Stomach smooth muscle (tissue), 2 donors: ENCODE measurements around the gene SKAP1.

ENCODE experiments used
- H3K27ac ChIP-seq: one replicate; pipeline ENCODE4 v1.7.0; 2013; ENCODE audit warnings: mild to moderate bottlenecking, low read length, inconsistent platforms
- H3K27me3 ChIP-seq, 2 donors: one replicate each; pipeline ENCODE4 v1.7.0; 2013; ENCODE audit warnings: low read length in 2 of 2; ENCODE audit not compliant: insufficient read depth in 2 of 2, control insufficient read depth in 1 of 2
- H3K36me3 ChIP-seq, 2 donors: one replicate each; pipeline ENCODE4 v1.7.0; 2013; ENCODE audit warnings: low read length in 2 of 2; ENCODE audit not compliant: control insufficient read depth in 2 of 2, insufficient read depth in 2 of 2
- H3K4me1 ChIP-seq: one replicate; pipeline ENCODE4 v1.7.0; 2013; ENCODE audit warnings: low read length; ENCODE audit not compliant: control insufficient read depth, insufficient read depth
- H3K4me3 ChIP-seq, 2 donors: one replicate each; pipeline ENCODE4 v1.7.0; 2013; ENCODE audit warnings: low read length in 2 of 2
- H3K9ac ChIP-seq, 2 donors: one replicate each; pipeline ENCODE4 v1.7.0; 2013; ENCODE audit warnings: low read length in 2 of 2, mild to moderate bottlenecking in 1 of 2
- H3K9me3 ChIP-seq, 2 donors: one replicate each; pipeline ENCODE4 v1.7.0; 2013; ENCODE audit warnings: low read length in 2 of 2; ENCODE audit not compliant: control insufficient read depth in 2 of 2
- donor health status: healthy.
- donor health status: Pancreatic carcinoma.

SKAP1 gene

DNA sequence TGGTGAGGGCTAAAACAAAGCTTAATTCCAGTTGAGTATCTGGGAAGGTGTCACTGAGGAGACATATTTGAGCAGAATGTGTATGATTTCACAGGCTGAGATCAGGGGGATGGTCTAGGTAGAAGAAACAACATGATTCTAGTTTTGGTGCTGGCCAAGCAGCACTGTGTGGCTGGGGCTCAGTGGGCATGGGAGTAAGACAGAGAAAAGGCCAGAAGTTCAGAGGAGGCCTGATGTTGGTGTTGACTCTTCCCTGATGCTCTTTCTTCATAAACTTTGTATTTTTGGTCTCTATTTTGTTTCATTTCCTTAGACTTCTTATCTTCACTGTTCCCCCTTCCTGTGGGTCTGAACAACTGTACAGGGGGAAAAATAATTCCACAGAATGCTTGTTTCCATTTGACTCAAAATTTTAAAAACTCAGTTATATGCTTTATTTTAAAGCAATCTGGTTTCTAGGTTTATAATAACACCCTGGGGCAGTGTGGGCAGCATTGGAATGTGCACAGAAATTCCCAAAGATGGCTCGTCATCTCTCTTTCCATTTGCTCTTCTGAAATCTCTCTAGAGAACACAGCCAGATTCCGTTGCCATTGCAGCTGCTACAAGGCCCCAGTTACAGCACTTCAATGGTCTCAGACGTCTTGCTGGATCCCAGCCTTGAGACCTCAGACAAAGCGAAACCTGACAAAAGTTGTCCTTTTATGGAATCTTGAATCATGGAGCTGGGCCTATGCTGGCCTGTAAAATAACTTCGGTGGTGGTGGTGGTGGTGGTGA is 254.1 kb downstream of the SKAP1 start:
- Histone ChIP-seq H3K9me3 (no peaks in the 10 kb centered on the region), H3K9ac (no peak overlapping the region), H3K4me1 (no peaks in the 10 kb centered on the region), H3K27ac (no peak overlapping the region), H3K27me3 (peaks cover 0 to 10% of the 10 kb centered on the region in 2 donors), H3K36me3 (no peaks in the 10 kb centered on the region), H3K4me3 (no peak overlapping the region)

DNA sequence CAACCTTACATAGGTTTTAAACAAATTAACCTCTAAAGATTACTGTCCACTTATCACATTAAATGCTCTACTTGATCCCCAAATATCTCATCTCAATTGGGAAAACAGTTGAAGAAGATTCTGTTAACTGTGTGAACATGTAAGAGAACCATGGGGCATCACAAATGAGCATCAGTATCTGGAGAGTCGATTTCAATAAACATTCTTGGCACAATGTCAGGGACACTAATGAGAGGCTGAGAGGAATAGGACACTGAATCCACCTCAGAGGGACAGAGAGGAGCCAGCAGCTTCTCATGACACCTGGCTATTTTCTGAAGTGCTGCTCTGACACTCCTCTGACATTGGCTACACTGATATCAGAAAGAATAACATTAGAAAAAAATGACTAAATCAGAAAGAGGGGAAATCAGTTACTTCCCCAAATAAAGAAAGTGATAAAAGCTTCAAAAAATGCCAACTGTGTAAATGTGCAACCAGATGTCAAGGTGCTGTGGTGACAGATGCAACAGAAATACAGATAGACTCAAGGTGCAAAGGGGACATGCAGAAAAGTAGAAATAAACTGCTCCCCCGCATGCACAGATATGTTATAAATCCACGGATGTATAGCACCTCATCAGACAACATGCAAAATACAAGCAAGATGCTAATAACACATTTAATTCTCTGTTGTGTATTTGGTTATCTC is 255.0 kb downstream of the SKAP1 start:
- H3K27me3 ChIP-seq: peaks cover 0 to 4% of the 10 kb centered on the region in 2 donors
- H3K36me3 ChIP-seq: no peaks in the 10 kb centered on the region
- no peaks in the 10 kb centered on the region for H3K4me1 ChIP-seq
- no peak overlapping the region for H3K27ac ChIP-seq
- no peak overlapping the region for H3K4me3 ChIP-seq
- no peak overlapping the region for H3K9ac ChIP-seq
- H3K9me3 ChIP-seq: no peaks in the 10 kb centered on the region

DNA sequence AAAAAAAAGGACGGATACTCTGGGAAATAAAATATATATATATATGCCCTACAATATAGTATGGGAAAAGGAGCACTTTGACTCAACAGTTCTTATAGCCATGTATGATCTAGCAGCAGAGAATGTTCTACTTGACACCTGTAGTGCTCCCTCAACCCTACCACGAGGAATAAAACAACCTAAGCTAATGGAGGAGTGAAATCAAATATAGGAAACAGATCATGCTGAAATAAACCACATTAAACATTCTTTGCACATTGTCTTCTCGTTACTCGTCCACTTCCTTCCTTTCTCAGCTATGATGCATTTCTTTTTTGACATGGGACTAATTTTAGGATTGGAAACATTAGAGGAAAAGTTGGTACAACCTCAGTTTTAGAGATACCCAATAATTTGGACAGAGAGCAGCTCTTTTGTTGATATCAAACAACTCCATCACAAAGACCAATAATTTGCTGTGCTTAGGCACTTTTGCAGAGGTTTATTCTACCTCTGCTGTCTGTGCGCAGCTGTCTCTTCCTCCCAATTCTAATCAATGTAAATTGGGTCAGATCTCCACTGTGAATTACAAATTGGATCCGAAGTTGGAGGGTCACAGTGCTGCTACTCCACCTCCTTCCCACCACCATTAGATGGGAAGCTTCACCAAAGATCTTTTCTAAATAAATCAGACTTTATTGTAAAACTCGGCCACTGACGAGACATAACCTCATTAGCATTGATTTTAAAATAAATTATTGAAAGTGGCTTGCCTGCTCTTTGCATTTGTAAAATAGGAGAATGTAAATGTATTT is 256.6 kb downstream of the SKAP1 start:
- Histone ChIP-seq H3K4me3 (no peak overlapping the region), H3K27me3 (peaks cover 0 to 5% of the 10 kb centered on the region in 2 donors), H3K9ac (no peak overlapping the region), H3K36me3 (no peaks in the 10 kb centered on the region), H3K27ac (no peak overlapping the region), H3K4me1 (no peaks in the 10 kb centered on the region), H3K9me3 (no peaks in the 10 kb centered on the region)

DNA sequence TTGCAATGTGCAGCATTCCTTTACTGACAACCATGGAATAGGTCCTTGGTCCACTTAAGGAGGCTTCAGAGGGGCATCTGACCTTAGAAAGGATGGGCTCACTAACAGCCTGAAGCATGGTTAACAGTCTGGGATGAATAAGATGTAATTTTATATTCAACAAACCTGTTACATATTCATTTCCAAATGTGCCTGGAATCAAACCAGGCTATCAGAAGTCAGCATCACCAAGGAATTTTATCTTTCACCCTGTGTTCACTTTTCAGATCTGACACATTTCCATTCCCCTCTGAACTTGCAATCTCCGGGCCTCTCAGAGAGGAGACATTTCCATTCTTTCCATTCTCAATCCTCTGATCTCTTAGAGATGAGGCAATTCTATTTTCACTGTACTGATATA is 260.1 kb downstream of the SKAP1 start:
- H3K4me3 ChIP-seq: no peak overlapping the region
- H3K9me3 ChIP-seq: no peaks in the 10 kb centered on the region
- H3K4me1 ChIP-seq: no peaks in the 10 kb centered on the region
- H3K36me3 ChIP-seq: no peaks in the 10 kb centered on the region
- no peak overlapping the region for H3K27ac ChIP-seq
- H3K27me3 ChIP-seq: peaks cover 2 to 5% of the 10 kb centered on the region in 2 donors
- H3K9ac ChIP-seq: no peak overlapping the region

DNA sequence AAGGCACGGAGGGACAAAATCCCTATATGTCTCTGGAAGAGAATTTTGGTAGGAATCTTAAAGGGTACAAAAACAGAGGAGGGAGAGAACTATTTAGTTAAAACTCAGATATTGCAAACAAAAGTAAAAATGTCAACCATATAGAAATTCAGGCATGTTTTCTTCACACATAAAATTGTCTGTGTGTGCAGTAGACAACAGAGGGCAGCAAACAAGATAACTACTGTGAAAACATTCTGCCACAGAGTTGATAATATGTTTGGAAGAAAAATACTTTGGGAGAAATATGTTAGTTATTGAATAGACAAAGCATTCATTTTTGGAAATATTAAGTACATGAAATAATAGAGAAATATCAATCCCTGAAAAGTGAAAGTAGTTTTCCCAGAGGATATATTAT is 266.2 kb downstream of the SKAP1 start:
- Histone ChIP-seq H3K27ac (no peak overlapping the region), H3K9me3 (no peaks in the 10 kb centered on the region), H3K4me3 (no peak overlapping the region), H3K27me3 (peaks cover 4 to 5% of the 10 kb centered on the region in 2 donors), H3K9ac (no peak overlapping the region), H3K4me1 (no peaks in the 10 kb centered on the region), H3K36me3 (no peaks in the 10 kb centered on the region)

DNA sequence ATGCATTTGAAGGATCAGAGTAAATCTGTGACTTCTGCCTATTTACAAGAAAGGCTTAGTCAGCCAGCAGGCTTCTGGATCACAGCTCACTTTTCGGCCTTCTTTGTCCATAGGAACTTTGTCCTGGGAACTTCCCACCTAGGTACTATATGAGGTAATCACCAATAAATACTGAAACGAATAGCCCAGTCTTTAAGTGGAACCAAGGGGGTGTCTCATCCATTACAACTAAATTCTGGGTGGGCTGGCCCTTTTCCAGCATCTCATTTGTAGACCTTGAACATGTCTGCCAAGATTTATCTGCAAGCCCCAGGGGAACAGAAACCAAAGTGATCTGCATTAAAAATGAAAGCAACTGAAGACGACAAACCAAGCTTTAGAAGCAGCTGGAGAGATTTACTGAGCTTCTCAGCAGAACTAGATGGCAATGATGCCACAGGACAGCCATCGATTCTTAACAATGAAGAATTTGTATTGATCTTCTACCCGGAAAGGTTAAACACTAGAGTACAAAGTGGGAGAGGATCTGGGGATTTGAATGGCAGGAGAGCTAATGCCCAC is 267.0 kb downstream of the SKAP1 start:
- no peak overlapping the region for H3K4me3 ChIP-seq
- no peak overlapping the region for H3K9ac ChIP-seq
- peaks cover 4 to 5% of the 10 kb centered on the region in 2 donors for H3K27me3 ChIP-seq
- H3K36me3 ChIP-seq: no peaks in the 10 kb centered on the region
- no peak overlapping the region for H3K27ac ChIP-seq
- no peaks in the 10 kb centered on the region for H3K9me3 ChIP-seq
- H3K4me1 ChIP-seq: no peaks in the 10 kb centered on the region

DNA sequence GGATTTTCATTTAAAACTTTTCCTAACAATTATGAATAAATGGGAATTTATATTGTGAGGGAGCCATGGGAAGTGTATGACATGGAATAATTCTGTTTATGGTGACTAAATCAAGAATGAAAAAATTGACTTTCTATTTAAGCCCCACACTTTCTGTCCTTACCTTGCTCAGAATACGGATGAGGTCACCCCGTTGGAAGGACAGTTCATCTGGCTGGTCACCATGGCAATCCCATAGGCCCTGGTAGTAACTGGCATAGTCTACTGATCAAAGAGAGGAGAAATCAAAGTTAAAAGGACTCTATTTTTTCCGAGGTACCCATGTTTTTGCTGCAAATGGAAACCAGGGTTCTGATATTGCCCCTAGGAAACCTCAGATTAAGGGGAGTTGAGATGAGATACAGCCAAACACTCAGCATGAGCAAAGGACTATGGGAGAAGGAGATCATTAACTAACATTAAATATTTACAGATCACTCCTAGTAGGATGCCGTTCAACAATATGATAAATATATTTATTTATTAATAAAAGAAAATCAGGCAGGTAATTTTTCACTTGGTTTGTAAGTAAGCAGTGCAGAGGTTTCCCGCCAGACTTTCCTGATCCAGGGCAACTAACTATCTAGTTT is 267.6 kb downstream of the SKAP1 start:
- Histone ChIP-seq H3K27me3 (peaks cover 4 to 5% of the 10 kb centered on the region in 2 donors), H3K27ac (no peak overlapping the region), H3K4me1 (no peaks in the 10 kb centered on the region)

DNA sequence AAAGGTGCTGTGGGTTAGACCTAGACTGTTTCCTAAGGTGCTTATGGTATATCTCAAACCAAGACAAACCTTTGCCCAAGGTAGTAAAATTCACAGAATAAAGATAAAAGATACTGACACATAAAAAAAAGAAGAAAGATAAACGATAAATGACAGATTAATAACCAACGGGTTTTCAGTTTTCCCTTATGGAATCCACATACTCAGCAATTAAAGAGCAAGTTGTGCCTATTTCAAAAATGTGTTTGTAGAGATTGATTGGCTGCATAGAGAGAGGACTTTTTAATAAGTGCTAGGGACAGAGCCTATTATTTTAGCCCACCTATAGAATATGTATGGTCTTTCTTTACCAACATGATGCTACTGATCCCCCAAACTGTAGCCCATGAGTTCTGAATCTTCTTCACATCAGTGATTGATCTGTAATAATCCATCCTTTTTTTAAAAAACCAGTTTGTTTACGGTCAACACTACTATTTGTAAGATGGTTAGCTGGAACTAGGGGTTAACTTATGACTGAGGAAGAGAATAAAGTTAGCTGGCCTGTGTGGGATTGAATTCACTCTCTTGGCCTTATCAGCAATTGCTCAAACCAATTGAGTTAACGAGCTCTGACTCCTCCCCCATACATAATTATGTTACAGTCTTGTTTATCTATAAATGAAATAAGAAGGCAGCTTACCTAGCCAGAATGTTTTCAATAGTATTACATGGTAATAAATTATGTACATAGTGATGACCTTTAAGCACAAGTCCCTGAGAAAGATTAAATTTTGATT is 268.7 kb downstream of the SKAP1 start:
- Histone ChIP-seq H3K27ac (no peak overlapping the region), H3K4me1 (no peaks in the 10 kb centered on the region), H3K36me3 (no peaks in the 10 kb centered on the region), H3K4me3 (no peak overlapping the region), H3K27me3 (peaks cover 4 to 5% of the 10 kb centered on the region in 2 donors), H3K9ac (no peak overlapping the region), H3K9me3 (no peaks in the 10 kb centered on the region)

More for the DNA sequence above, 267.6 kb downstream of the SKAP1 start:
- Histone ChIP-seq H3K36me3 (no peaks in the 10 kb centered on the region), H3K9me3 (no peaks in the 10 kb centered on the region), H3K4me3 (no peak overlapping the region), H3K9ac (no peak overlapping the region)

DNA sequence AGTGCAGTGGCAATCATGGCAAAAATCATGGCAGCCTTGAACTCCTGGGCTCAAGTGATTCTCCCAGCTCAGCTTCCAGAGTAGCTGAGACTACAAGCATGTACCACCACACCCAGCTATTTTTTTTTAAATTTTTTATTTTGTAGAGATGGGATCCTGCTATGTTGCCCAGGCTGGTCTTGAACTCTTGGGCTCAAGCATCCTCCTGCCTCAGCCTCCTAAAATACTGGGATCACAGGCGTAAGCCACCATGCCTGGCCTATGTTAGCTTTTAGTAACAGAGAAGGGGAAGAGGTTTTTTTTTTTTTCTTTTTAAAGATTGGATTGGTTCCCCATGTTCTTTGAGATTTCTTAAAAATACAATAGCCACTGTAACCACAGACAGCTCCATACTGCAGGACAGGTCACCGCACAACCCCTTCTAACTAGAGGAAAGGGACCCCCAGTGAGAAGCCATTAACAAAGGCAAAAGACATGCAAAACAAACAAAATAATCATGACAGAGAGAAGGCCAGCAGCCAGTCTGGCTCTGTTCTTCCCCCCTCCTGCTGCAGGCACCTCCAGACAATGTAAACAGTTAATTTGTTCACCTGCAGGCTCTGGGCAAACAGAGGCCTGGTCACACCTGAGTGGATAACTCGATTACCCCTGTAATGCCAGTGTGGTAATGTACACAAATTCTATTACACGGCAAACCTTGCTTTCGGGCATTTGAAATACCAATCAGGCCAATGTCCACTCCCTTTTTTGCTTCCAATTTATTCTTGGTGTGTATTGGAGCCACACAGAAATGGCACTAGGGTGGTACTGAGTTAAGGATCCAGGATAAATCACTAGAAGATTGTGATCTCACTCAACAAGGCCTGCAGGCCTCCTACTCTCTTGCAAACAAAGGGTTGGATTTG is 269.6 kb downstream of the SKAP1 start:
- H3K27ac ChIP-seq: no peak overlapping the region
- H3K4me3 ChIP-seq: no peak overlapping the region
- no peak overlapping the region for H3K9ac ChIP-seq
- H3K9me3 ChIP-seq: no peaks in the 10 kb centered on the region
- H3K4me1 ChIP-seq: no peaks in the 10 kb centered on the region
- H3K36me3 ChIP-seq: no peaks in the 10 kb centered on the region
- peaks cover 4 to 5% of the 10 kb centered on the region in 2 donors for H3K27me3 ChIP-seq
